Endometrium (tissue), 2 donors: Measurements from ENCODE around the gene ACTL6B.
"Not testable (repeated sequence)": the region's sequence is repeated elsewhere in the genome, so short reads cannot be mapped to it uniquely, and the experiment has no call there.

ENCODE experiments used
- FAIRE-seq: peaks from 2 replicates; lab custom pipeline; 2012; peaks lifted over from hg19 to GRCh38; lab: Jason Lieb, UNC
- donor health status: control.
- donor health status: control.

The ACTL6B gene

GRCh38 chr7:100671353-100672327 lies 15.4 kb upstream of the ACTL6B start:
- FAIRE-seq: no peak

GRCh38 chr7:100670074-100670473 lies 13.8 kb upstream of the ACTL6B start:
- no peak for FAIRE-seq

DNA sequence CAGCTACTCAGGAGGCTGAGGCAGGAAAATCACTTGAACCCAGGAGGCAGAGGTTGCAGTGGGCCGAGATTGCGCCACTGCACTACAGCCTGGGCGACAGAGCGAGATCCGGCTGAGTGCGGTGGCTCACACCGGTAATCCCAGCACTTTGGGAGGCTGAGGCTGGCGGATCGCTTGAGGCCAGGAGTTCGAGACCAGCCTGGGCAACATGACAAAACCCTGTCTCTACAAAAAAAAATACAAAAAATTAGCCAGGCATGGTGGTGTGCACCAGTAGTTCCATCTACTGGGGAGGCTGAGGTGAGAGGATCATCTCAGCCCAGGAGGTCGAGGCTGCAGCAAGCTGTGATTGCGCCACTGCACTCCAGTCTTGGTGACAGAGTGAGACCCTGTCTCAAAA lies 12.9 kb upstream of the ACTL6B start:
- not testable (repeated sequence) for FAIRE-seq

DNA sequence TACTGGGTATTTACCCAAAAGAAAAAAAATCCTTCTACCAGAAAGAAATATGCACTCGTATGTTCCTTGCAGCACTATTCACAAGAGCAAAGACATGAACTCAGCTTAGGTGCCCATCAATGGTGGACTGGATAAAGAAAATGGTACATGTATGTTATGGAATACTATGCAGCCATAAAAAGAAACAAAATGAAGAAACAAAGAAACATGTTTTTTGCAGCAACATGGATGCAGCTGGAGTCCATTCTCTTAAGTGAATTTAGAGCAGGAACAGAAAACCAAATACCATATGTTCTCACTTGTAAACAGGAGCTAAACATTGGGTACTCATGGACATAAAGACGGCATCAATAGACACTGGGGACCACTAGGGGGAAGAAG lies 11.8 kb upstream of the ACTL6B start:
- FAIRE-seq: no peak

DNA sequence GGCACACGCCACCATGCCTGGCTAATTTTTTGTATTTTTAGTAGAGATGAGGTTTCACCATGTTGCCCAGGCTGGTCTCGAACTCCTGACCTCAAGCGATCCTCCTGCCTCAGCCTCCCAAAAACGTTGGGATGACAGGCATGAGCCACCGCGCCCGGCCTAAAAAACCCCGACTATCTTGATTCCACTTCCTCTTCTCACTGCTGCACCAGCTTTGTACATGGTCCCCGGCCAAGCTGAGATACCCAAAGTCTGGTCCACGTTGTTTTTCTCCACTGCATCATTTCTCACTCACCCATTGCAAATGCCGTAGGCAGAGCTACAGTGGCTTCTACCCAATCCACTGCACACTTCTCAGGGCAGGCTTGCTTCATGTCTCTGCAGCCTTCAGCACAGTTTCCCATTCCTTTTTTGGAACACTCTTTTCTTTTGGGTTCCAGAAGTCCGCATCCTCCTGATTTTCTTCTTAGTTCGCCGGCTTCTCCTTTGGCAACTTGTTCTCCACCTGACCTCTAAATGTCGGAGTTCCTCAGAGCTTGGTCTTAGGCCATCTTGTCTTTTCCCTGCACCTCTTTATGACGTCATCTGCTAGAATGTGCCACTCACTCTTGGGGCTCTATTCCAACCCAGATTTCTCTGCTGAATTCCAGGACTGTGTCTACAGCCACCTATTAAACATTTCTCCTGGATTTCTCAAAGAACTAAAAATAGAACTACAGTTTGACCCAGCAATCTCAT lies 11.3 kb upstream of the ACTL6B start:
- no peak for FAIRE-seq

DNA sequence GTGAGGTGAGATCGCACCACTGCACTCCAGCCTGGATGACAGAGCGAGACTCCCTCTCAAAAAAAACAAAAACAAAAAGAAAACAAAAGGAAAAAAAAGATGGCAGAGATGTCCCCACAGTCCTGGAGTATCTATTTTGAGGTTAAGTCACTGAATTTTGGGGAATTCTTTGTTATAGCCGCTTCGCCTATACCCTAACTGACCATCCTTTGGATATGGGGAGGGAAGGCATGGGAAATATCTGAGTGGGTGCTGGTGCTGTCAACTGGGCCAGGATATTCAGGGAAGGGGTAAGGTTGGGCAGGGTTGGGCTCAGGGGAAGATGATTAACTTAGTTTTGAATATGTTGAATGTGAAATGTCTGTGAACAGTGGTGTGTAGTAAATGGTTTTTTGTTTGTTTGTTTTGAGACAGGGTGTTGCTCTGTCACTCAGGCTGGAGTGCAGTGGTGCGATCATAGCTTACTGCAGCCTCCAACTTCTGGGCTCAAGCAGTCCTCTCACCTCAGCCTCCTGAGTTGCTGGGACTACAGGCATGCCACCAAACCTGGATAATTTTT lies 9.0 kb upstream of the ACTL6B start:
- no peak for FAIRE-seq

DNA sequence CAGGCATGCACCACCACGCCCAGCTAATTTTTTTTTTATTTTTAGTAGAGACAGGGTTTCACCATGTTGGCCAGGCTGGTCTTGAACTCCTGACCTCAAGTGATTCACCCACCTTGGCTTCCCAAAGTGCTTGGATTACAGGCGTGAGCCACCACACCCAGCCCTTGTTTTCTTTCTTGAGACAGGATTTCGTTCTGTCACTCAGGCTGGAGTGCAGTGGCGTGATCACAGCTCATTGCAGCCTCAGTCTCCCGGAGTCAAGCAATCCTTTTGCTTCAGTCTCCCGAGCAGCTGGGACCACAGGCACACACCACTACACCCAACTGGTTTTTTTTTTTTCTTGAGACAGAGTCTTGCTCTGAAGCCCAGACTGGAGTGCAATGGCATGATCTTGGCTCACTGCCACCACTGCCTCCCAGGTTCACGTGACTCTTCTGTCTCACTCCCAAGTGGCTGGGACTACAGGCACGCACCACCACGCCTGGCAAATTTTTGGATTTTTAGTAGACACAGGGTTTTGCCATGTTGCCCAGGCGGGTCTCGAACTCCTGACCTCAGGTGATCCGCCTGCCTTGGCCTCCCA lies 6.0 kb upstream of the ACTL6B start:
- not testable (repeated sequence) for FAIRE-seq

GRCh38 chr7:100654908-100655831 lies 1.1 kb downstream of the ACTL6B start:
- FAIRE-seq: no peak

GRCh38 chr7:100649826-100650565 lies 6.3 kb downstream of the ACTL6B start:
- no peak for FAIRE-seq

DNA sequence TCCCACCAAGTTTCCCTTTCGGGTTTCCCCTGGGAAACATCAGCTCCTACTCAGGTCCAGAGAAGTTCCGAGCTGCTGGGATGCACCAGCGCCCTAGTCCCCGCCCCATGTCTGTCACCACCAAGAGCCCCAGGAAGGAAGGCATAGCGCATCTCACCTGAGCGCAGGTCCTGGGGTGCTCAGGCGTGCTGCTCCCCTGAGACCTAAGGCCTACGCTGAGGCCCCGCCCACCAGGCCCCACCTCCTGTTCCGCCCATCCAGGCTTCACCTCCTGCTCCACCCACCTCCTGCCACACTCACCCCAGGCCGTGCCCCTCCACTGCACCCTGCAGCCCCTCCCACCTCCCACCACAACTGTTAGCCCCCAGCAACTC lies 13.7 kb downstream of the ACTL6B start:
- no peak for FAIRE-seq

DNA sequence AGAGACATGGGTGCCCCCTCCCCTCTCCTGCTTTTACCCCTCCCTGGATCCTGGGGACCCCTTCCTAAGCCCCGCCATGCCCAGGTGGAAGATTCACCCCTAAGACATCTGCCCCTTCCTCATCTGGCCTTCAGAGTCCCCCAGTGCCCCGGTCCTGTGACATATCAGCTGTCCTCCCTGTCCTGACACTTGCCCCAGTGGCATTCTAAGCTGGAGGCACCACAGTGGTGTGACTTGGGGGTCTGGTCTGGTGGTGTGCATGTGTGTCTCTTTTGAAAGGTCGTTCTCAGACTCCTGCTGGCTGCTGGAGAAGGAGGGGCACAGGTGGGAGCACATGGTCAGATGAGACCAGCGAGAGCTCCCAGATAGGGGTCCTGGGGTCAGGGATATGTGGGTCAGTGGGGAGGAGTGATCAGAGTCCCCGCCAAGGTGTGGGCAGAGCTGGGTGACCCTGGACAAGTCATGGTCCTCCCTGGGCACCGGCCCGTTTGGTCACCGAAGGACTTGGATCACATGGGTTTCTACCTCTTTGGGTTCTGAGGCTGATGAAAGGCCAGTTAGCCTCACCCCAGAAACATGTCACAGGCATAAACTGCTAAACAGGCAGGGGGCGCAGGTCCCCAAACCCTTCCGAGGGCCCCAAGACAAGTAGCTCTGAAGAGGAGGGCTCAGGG lies 14.3 kb downstream of the ACTL6B start:
- no peak for FAIRE-seq

- no peak for FAIRE-seq
These were observed 14.8 kb downstream of the ACTL6B start, which contains the start of gene TFR2 for GRCh38 chr7:100641463-100641859. TFR2 (minus strand) TSS chr7:100641552; CDS start chr7:100641509, 43 bp downstream.

- no peak for FAIRE-seq
These were observed 15.5 kb downstream of the ACTL6B start for GRCh38 chr7:100640517-100641440.

GRCh38 chr7:100639995-100640516 lies 16.2 kb downstream of the ACTL6B start:
- no peak for FAIRE-seq

GRCh38 chr7:100632951-100633717 lies 23.1 kb downstream of the ACTL6B start:
- FAIRE-seq: no peak

- FAIRE-seq: no peak
These were observed 26.2 kb downstream of the ACTL6B start for GRCh38 chr7:100630066-100630465.

DNA sequence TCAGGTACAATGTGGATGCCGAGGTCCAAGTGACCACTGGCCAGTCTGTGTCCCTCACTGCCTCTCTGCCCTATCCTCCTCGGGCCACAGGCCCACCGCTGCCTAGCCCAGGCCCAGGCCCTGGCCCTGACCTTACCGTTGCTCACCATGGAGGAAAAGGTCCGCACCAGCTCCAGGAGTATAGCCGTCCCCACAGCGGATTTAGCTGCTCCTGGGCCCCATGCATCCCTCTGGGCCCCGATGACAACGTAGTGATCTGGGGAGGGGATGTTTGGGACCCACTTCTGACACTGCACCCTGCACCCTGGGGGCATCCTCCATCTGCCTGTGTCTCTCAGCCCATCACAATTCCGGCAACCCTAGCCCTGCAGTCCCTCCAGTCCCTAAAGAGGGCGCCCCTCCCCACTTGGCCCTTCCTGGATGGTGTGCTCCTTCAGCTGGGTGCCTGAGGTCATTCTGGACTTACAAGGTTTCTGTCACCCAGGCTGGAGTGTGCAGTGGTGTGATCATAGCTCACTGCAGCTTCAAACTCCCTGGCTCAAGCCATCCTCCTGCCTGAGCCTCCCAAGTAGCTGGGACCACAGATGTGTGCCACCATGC lies 27.0 kb downstream of the ACTL6B start:
- no peak for FAIRE-seq

DNA sequence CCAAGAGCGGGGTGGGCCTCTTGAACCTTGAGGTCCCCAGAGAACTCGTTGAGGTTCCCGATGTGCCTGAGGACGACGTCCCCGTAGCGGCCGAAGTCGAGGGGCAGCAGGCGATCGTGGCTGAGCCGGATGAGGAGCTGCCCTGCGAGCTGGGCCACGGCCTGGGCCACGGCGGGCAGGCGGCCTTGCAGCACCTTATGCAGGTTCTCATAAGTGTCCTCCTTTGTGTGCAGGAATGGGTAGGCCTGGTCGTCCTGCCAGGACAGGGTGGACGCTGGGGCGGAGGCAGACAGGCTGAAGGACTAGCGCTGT lies 29.1 kb downstream of the ACTL6B start:
- no peak for FAIRE-seq
